ENCODE measurements around the gene PRKCH.
A peak's percentile ranks its signal among the peaks of the same experiment; 100 is the strongest.
"Not testable (repeated sequence)": the region's sequence is repeated elsewhere in the genome, so short reads cannot be mapped to it uniquely, and the experiment has no call there.

The PRKCH gene

DNA sequence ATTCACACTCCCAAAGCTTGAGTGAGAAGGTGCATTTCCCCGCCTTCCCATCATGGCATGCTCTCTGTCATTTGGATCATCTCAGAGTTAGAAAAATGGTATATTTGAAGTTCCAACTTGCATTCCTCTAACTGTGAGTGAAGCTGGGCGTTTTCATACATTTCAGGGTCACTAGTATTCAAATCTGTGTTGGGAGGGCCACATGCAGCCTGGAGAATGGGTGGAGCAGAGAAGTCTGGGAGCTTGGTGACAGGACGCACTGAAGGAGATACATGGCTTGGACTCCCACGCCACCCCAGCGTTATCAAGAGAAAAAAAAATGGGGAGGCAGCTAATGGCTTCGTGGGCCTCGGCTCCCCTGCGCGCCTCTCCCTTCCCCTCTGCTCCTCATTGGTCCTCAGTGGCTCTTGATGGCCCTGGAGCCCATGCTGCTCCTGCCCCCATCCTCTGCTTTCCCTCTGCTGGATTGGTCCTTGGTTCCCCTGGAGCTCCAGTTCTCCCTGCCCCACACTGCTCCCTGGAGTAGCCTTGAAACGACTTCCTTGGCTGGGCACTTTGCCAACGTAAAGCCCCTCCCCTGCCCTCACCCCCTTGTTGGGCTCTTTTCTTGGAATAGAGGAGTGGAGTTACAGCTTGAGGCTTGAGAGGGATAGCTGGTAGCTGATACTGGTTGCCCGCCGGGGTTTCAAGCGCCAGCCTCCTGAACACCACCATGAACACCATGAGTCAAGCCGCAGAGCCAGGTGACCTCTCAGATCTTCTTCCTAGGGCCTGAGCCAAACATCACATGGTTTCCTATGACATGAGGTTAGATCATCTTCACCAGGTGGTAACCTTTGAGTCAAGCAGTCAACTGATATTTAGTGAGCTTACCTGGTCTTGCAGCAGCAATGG, 139.6 kb downstream of the PRKCH start:
- no peak for DNase-seq

DNA sequence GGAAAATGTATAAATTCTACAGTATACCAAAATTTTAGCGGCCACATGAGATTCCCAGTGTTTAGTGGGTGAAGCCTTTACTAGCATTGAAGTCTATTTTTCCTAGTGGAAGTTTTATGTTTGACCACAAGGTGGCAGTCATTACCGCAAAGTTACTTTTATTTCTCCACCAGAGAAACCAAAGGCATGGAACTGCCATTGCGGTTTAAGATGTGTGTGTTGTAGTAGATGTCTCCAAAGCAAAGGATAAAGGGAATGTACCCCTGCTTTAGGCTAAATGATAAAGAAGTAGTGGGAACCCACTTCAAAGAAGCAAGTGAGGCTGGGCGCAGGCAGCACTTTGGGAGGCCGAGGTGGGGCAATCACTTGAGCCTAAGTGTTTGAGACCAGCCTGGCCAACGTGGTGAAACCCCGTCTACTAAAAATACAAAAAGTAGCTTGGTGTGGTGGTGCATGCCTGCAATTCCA, 140.5 kb downstream of the PRKCH start:
- DNase-seq = peak; percentile 34 to 52

DNA sequence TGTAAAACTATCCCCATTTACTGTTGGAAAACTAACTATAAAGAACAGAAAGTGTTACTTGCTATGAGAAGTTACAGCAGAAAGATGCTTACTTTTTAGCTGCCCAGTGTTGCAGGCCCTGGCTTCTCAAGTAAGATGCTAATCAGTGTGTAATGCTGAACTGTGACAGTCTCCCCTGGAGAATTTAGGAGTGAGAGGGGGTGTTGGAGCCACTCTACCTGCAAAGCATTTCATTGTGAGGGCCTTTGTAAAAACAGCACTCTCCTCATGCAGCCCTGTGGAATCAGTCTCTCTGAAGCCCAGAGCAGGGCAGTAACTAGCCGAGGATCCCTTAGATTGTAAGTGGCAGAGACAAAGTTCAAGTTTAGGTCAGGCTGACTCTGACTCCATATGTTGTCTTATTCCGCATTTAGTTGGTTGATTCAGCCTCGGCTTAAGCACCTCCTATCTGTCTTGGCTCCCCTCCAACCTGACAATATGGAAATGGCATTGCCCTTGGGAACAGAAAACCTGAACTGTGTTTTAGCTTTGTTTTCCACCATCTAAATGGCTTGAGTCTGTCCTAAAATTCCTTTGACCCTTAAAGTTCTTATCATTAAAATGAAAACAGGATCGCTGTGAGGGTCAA, 141.3 kb downstream of the PRKCH start:
- no peak for DNase-seq

DNA sequence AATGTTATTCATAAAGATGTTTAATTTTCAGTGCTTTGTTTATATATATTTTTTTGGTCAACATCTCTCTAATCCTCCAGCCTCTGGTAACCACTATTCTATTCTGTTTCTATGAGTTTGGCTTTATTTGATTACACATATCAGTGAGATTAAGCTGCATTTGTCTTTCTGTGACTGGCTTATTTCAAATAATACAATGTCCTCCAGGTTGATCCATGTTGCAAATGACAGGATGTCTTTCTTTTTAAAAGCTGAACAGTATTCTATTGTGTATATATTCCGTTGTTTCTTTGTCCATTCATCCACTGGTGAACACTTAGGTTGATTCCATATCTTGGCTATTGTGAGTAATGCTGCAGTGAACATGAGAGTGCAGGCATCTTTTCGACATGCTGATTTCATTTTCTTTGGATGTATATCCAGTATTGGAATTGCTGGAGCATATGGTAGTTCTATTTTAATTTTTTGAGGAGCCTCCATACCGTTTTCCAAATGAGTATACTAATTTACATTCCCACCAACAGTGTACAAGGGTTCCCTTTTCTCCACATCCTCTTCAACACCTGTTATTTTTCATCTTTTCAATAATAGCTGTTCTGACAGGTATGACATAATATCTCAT, 142.4 kb downstream of the PRKCH start:
- no peak for DNase-seq

DNA sequence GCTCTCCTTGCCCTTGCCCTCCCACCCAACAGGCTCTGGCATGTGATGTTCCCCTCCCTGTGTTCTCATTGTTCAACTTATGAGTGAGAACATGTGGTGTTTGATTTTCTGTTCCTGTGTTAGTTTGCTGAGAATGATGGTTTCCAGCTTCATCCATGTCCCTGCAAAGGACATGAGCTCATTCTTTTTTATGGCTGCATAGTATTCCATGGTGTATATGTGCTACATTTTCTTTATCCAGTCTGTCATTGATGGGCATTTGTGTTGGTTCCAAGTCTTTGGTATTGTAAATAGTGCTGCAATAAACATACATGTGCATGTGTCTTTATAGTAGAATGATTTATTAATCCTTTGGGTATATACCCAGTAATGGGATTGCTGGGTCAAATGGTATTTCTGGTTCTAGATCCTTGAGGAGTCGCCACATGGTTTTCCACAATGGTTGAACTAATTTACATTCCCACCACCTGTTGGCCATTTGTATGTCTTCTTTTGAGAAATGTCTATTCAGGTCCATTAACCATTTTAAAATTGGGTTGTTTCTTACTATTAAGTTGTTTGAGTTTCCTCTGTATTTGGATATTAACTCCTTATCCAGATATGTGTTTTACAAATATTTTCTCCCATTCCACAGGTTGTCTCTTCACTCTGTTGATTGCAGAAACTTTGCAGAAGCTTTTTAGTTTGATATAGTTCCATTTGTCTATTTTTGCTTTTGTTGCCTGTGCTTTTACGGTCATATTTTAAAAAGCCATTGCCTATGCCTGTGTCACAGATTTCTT, 143.4 kb downstream of the PRKCH start:
- DNase-seq = not testable (repeated sequence)

DNA sequence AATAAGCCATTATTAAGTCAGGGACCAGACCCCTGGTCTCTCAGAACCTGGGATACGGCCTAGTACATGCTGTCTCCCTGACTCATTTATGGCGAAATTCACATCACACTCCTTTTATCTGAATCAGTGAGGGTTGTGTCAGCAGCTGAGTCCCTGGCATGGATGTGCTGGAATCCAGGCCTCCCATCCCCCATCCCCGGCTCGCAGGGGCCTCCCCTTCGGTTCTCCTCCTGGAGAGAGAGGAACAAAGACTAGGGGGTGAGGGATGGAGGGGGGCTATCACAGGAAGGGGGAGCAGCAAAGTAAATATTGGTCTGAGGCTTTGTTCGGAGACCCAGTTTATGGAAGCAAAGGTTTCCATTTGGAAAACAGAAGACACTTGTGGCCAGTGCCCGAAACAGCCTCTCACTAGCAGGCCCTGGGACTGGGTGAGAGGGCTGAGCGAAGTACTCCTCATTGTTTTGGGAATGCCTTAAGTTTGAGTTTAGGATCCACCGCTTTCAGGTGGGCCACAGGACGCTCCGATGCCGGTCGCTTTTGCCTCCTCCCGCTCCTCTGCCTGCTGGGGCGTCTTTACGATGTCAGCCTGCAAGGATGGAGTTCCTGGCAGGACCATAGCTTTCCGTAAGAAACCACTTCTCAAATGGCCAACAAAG, 145.0 kb downstream of the PRKCH start:
- DNase-seq = no peak

DNA sequence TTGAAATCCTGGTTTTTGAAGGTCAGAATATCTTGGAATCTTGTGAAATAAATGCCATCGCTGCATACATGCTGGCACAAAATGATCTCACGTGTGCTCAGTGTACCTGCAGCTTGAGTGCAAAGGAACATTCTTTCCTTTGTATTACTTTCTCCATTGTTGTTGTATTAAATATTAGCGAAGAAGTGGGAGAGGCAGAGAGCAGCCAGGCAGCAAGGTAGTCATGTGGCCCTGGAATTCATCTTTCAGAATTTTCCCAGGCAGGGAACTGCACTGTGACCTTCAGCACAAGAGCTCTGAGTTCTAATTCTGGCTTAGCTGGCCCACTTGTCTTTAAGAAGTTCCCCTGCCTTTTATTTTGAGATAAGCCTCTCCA, 145.5 kb downstream of the PRKCH start:
- DNase-seq = no peak

DNA sequence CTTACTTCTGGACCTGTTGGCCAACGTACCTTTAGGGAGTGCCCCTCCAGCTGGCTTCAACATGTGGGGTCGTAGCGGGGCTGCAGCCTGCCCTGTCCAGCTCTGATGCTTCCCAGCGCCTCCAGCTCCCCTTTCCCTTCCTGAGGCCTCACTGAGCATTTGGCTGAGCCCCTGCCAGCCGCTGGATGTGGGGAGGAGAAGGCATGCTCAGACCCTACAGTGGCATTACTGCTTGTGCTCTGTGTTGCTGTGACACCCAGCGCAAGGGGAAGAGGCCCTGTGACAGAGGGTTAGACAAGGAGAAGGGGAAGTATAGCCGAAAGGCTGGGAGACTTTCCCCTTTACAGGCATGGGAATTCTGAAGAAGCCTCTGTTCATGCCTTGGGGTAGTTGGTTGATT, 145.9 kb downstream of the PRKCH start:
- DNase-seq = no peak

DNA sequence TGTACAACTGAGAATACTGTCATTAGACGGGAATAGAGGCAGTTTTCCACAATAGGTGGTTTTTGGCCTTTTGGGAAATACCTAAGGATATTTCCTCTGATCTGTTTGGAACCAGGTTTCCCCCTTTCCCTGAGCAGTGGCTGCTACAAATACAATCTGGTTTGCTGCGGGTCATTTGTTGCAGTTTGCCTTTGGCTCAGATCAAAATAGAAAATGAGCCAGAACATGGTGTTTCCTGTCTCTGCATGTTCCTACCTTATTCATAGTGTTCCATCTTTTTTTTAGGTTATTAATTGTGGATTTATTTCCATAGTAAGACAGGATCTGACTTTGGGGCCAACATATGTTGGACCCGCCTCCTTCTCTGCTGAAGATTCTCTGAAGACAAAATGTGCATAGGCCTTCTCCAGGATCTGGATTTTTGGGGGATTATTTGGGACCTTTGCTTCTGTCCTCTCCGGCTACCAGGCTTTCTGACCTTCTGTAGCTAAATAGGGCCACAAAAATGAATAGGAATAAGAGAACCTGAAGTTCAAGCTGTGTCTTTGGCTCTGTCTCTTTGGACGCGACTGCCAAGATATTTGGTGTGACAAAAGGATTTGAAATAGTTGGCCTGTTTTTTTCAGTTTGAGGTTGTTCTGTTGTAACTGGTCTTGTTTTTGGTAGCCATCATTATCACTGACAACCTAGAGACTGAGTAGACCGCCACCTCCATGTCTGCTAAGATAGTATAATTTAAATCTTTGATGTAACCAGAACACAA, 146.9 kb downstream of the PRKCH start:
- no peak for DNase-seq

DNA sequence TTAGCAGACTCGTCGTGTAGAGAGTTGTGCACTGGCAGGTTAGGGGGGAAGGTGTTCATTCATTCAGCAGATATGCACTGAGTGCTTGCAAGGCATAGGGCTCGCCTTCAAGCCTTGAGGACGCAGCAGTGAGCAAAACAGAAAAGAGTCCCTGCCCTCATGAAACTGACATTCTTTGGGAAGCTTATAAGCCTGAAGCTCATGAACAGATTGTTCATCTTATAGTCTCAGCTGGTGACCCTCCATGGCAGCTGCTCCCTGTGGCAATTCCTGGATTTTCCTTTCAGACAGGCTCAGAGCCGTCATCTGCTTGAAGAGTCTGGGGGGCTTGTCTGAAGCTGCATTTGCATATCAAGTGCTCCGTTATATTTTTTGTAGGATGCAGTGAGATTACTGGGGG, 148.4 kb downstream of the PRKCH start:
- DNase-seq = no peak

DNA sequence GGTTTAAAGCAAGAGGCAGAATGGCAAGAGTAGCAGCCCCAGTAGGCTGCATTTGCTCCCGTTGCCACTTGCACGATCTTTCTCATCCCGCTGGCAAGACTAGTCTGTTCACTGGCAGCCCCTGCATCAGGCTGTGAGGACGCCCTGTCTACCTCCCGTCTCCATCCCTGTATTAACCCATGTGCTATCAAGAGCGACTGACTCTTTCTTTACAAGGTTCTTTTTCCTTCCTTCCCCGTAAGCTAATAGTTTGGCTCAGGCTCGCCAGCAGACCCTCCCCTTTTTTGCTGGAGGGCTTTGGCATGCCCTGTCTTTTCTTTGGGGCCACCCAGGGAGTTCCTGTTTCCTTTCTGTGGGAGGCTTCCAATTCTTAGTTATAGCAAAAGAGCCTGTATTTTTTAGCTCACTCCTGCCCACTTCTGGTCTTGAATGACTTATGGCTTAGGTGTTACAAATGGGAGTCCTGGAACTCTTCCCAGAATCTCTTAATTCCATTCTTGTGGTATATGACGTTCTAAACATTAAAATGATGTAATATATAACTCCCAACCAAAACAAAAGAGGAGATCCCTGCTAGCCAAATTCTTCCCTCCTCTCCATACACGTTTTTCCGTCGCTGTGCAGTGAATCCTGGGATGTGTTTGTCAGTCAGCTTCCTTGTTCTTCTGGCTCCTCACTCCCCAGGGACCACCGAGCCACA, 149.0 kb downstream of the PRKCH start:
- DNase-seq = no peak

DNA sequence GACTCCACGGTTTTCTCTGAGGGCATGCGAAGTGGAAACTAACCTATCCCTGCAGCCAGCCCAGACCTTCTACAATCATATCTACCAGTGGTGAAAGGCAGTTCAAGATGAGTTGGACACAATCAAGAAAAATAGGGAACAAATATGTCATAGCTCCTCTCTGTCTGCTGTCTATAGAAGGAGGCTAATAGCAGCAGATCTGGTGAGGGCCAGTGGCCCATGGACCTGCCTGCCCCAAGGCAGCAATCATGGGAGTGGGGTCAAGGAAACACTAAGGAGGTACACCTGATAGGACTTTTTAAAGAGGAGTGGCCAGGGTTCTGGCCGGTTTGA, 149.5 kb downstream of the PRKCH start:
- no peak for DNase-seq

DNA sequence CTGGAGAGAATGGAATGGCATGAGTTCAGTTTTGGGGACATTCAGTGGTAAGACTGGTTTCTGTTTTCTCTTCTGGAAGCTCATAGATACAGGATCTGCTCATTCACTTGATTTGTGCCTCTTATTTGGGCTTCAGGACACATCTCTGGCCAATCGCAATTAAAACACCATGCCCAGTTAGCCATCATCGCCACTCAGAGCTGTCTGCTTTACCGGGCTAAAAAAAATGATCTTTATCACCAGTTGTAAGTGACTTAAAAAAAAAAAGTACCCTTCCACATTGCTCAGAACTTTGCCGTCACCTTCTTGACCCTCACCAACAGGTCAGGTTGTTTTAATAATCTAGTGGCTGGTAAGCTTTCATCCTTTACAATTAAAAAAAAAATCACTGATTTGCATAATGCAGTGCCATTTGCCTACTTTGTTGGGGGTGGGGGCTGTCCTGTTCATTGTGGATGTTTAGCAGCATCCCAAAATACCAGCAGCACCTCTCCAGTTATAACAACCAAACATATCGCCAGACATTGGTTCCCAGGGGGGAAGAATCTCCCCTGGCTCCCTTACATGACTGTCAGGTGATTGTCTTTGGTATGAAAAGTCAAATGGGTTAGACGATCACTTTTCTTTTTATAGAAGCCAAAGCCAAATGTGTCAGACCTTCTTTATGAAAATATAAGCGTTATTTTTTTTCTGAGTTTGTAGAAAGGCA, 150.1 kb downstream of the PRKCH start:
- no peak for DNase-seq

DNA sequence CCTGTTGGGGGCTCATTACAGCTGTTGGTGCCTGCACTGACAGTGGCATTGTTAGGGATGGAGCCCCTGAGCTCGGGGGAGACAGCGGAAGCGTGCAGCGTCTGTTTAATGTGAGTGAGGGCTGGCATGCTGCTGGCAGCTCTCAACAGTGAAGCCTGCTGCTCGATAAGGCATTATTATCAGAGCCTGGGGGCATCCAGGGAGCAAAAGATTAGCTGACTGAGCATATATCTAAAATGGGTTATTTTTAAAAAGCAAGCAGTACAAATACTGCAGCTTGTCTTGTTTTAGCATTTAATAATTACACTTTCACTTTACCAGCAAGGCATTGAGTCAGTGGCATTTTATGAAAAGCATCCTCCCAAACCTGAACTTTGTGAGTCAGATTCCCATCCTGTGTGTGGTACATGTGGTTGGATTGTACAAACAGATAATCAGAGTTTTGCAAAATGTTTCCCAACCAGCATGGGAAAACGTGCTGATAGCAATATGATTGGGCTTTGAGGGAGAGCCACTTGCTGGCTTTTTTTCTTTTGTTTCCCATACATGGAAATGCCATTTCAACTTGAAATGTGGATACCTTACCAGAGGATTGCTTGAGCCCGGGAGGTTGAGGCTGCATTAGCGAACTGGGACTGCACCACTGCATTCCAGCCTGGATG, 150.8 kb downstream of the PRKCH start:
- no peak for DNase-seq

DNA sequence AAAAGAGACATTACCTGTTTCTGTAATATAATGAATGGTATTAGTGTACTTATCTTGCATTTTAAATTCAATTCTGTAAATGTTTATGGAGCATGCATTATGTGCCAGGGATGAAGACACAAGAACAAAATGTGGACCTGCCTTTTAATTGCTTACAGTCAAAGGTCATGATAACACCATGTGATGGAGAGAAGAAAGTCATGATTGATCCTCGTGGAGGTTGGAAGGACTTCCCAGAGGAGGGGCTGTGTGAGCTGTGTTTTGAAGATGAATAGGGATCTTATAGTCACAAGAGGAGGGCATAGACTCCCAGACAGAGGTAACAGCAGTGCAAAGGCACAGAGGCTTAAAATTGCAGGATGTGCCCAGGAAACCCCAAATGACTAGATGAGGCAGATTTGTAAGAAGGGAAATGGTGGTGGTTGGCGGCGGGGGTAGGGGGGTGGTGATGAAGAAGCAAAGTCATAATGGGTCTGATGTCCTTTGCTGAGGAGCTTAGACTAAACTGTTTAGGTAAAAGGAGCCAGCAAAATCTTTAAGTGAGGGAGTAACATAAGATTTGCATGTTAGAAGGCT, 151.5 kb downstream of the PRKCH start:
- no peak for DNase-seq

DNA sequence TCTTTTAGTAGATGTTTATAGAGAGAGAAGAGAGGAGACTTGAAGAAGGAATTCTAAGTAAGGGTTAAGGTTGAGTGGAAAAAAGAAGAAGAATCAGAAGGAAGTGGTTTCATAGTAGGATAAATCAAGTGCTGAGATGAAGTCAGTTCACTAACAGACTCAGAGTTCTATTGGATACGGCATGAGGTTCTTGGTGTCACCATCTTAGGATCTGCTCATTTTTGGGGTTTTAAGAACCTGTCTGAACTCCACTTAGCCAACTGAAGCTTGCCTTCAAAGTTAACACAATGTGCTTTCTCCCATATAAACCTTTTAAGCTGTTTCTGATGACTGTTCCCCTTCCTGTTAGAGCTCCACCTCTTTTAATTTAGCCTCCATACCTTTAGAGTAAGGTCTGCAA, 152.6 kb downstream of the PRKCH start:
- no peak for DNase-seq

DNA sequence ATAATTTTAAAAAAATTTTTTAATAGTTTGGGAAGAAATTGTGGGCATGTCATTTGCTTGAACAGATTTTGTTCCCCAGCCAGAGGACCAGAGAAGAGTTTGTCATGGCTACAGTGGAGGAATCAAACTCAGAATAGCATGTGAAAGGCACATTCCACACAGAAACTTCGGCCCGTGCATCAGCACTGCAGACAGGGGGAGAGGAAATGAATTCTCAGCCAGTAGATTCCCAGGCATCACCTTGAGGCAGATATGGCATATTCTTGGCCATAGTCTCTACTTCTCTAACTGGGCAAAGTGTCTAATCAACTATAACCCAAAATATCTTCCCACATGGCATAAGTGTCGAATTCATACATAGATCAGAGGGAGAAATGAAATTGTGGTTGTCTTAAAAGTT, 153.3 kb downstream of the PRKCH start:
- no peak for DNase-seq

DNA sequence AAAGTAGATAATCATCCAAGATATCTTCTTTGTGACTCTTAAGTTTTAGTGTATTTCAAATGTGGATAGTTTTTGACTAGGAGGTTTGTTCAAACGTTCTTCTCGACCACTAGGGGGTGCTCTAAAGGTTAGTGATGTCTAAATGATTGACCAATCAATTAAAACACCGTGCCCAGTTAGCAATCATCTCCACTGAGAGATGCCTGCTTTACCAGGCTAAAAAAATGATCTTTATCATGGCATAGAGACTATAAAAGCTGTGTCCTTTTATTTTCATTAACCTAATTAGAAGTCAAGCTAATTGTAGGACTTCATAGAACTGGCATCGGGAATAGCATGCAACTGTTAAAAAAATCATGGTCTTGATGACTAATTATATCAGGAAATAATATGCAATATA, 153.9 kb downstream of the PRKCH start:
- DNase-seq = peak in 1 of 2 experiments; percentile 33

DNA sequence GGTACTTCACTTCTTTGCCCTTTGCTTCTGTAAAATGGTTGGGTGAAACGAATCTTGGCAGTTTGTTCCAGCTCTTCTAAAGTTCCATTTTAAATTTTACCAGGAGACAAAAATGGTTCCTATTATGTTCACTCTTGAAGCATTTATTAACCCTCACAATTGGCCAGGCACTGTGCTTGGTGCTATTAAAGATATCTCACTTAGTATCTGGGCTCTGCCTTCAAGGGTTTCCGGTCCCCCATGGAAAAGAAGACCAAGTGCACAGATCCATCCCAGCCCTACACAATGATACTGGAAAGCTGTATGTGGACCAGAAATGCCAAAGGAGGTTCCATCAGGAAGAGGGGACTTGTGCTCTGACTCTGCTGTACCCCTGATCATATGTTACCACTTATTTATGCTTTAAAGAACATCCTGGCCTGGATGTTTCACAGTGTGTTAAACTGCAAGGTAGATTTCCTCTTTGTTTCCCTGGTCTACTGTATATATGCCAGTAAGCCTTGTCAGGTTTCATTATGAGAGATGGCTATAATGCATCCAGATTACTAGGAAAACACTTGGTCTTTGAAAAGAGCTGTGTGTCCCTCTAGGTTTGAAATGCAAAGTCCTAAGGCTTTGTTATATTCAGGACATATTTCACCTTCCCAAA, 154.8 kb downstream of the PRKCH start:
- DNase-seq = no peak
